CD14-positive monocyte (primary cell): ENCODE results near the gene BCOR. TPM values are rescaled to one million over a fixed set of nuclear protein-coding genes. Genes with fewer than 3 reads are reported as not detected.

Source experiments
- DNase-seq, 3 donors: peaks; one replicate each; pipeline ENCODE4 v3.0.0-alpha.2; 2011 to 2022
- H2AFZ ChIP-seq: 2 replicates; pipeline ENCODE4 v1.6.0; 2012; ENCODE audit warnings: mild to moderate bottlenecking, low read depth, low read length, inconsistent platforms; ENCODE audit not compliant: insufficient read depth, poor library complexity, severe bottlenecking
- H3K27ac ChIP-seq, 2 donors: 1 replicate in 1 of 2; 2 replicates in 1 of 2; pipeline ENCODE4 v1.5.1; 2012 to 2013; ENCODE audit warnings: low read length in 2 of 2, control low read depth in 1 of 2, inconsistent platforms in 1 of 2, low read depth in 1 of 2, mild to moderate bottlenecking in 1 of 2
- H3K27me3 ChIP-seq, 2 donors: one replicate each; pipeline versions ENCODE4 v1.6.0 to v1.6.1; 2011 to 2013; ENCODE audit warnings: low read length in 2 of 2; ENCODE audit not compliant: control insufficient read depth in 2 of 2, insufficient read depth in 2 of 2
- H3K36me3 ChIP-seq, 2 donors: replicated peaks in 1 of 2; 1 replicate in 1 of 2; 2 replicates in 1 of 2; pipeline versions ENCODE4 v1.5.1 to v1.6.1; 2012 to 2013; ENCODE audit warnings: low read length in 2 of 2, control low read depth in 1 of 2, inconsistent platforms in 1 of 2, mild to moderate bottlenecking in 1 of 2; ENCODE audit not compliant: insufficient read depth in 2 of 2, control insufficient read depth in 1 of 2
- H3K4me1 ChIP-seq, 2 donors: 1 replicate in 1 of 2; 2 replicates in 1 of 2; pipeline versions ENCODE4 v1.5.1 to v1.6.1; 2012 to 2013; ENCODE audit warnings: low read length in 2 of 2, control low read depth in 1 of 2, inconsistent platforms in 1 of 2, mild to moderate bottlenecking in 1 of 2, moderate library complexity in 1 of 2; ENCODE audit not compliant: insufficient read depth in 2 of 2, control insufficient read depth in 1 of 2
- H3K4me2 ChIP-seq: replicated peaks from 2 replicates; pipeline ENCODE3; 2012; ENCODE audit warnings: low read length, moderate library complexity, mild to moderate bottlenecking; ENCODE audit not compliant: poor library complexity, severe bottlenecking; ENCODE audit errors: extremely low read depth
- H3K4me3 ChIP-seq, 3 experiments: fragments of 200-600 bp in 1 of 3; sonication (generic) in 1 of 3; replicated peaks in 1 of 3; 1 replicate in 2 of 3; 2 replicates in 1 of 3; pipeline ENCODE4 v1.5.1; 2011 to 2013; ENCODE audit warnings: low read length in 3 of 3, mild to moderate bottlenecking in 3 of 3, control low read depth in 2 of 3, low read depth in 2 of 3, inconsistent platforms in 1 of 3, moderate library complexity in 1 of 3
- H3K79me2 ChIP-seq: 2 replicates; pipeline ENCODE4 v1.6.0; 2012; ENCODE audit warnings: mild to moderate bottlenecking, control low read depth, inconsistent platforms, low read length, moderate library complexity; ENCODE audit not compliant: insufficient read depth
- H3K9ac ChIP-seq: 2 replicates; pipeline ENCODE4 v1.6.0; 2017; ENCODE audit warnings: low read length, mild to moderate bottlenecking; ENCODE audit not compliant: insufficient read depth, poor library complexity, severe bottlenecking
- H3K9me3 ChIP-seq, 2 donors: replicated peaks in 1 of 2; 1 replicate in 1 of 2; 2 replicates in 1 of 2; pipeline versions ENCODE4 v1.5.1 to v1.6.1; 2012 to 2013; ENCODE audit warnings: low read length in 2 of 2, control low read depth in 1 of 2; ENCODE audit not compliant: control insufficient read depth in 1 of 2, insufficient read depth in 1 of 2
- H4K20me1 ChIP-seq: 2 replicates; pipeline ENCODE4 v1.6.0; 2012; ENCODE audit warnings: mild to moderate bottlenecking, low read length, control low read depth, moderate library complexity; ENCODE audit not compliant: insufficient read depth
- H3K27ac Mint-ChIP-seq, 7 donors: one replicate each; pipeline ENCODE4 v1.8.0; 2020; ENCODE audit warnings: mild to moderate bottlenecking in 7 of 7, mixed read lengths in 7 of 7, moderate library complexity in 6 of 7, inconsistent platforms in 2 of 7
- H3K27me3 Mint-ChIP-seq, 3 donors: one replicate each; pipeline ENCODE4 v1.8.0; 2021 to 2022; ENCODE audit warnings: low read depth in 3 of 3, mild to moderate bottlenecking in 3 of 3, mixed read lengths in 3 of 3, moderate library complexity in 3 of 3, inconsistent platforms in 1 of 3
- H3K36me3 Mint-ChIP-seq, 2 donors: one replicate each; pipeline ENCODE4 v1.8.0; 2020; ENCODE audit warnings: mixed read lengths in 2 of 2, inconsistent platforms in 1 of 2, mild to moderate bottlenecking in 1 of 2
- H3K4me1 Mint-ChIP-seq: one replicate; pipeline ENCODE4 v1.8.0; 2020; ENCODE audit warnings: mild to moderate bottlenecking, mixed read lengths
- H3K4me3 Mint-ChIP-seq, 2 donors: one replicate each; pipeline ENCODE4 v1.8.0; 2020; ENCODE audit warnings: mild to moderate bottlenecking in 2 of 2, mixed read lengths in 2 of 2, moderate library complexity in 1 of 2
- H3K9me3 Mint-ChIP-seq, 7 donors: one replicate each; pipeline ENCODE4 v1.8.0; 2020 to 2022; ENCODE audit warnings: mixed read lengths in 7 of 7, mild to moderate bottlenecking in 6 of 7, moderate library complexity in 6 of 7, inconsistent platforms in 2 of 7
- CTCF ChIP-seq: fragments of 200-600 bp; IDR thresholded peaks from one replicate; pipeline ENCODE4 v1.8.0; 2022; ENCODE audit warnings: antibody characterized with exemption, mild to moderate bottlenecking
- WGBS: methylation state at CpG from one replicate; pipeline ENCODE4 v1.1.5; 2013; ENCODE audit warnings: missing lambda C conversion rate; ENCODE audit not compliant: insufficient coverage; 5-methylcytosine and 5-hydroxymethylcytosine counted together
- intact Hi-C, 2 donors: fragments of 100-400 bp; cut with micrococcal nuclease; formaldehyde crosslinking; loops; one replicate each; pipeline versions ENCODE4 v1.15.0 to v1.15.1; 2023
- polyA plus RNA-seq, 3 donors: library from polyadenylated mRNA; depleted of rRNA in 1 of 3; unstranded in 2 of 3; stranded (reverse) in 1 of 3; fragments of 300-500 nt in 2 of 3; fragments of >200 nt in 1 of 3; fragmentation: Illumina TruSeq in 2 of 3; gene quantifications; 1 replicate in 2 of 3; 2 replicates in 1 of 3; pipeline ENCODE4 v1.2.3, GENCODE V29; 2012 to 2021

Gene BCOR
- polyA plus RNA-seq, 3 donors, result 1.1 to 8.2 (median 2.6) TPM

- Mint-ChIP-seq H3K4me3 (no peak overlapping the region), H3K9me3 (peaks cover 0 to 35% (median 13%) of the 10 kb centered on the region in 7 donors), H3K27ac (no peak overlapping the region), H3K36me3 (no peaks in the 10 kb centered on the region), H3K27me3 (peaks cover under 1 to 25% (median 2%) of the 10 kb centered on the region in 3 donors), H3K4me1 (peaks cover 6% of the 10 kb centered on the region)
- Histone ChIP-seq H3K9ac (no peak overlapping the region), H4K20me1 (no peaks in the 10 kb centered on the region), H3K4me1 (peaks cover 13 to 15% of the 10 kb centered on the region in 2 donors), H3K4me3 (no peak overlapping the region), H3K9me3 (peaks cover 11 to 14% of the 10 kb centered on the region in 2 donors), H3K27ac (no peak overlapping the region), H3K36me3 (no peaks in the 10 kb centered on the region), H3K4me2 (no peak overlapping the region), H3K79me2 (no peaks in the 10 kb centered on the region), H3K27me3 (no peaks in the 10 kb centered on the region), H2AFZ (no peak overlapping the region)
- intact Hi-C loops, result loop anchor here in 1 of 2 donors (10.0 kb wide), 2 partner anchors 67 to 157 kb away; no protein-coding TSS in a partner anchor
- WGBS, result no CpG with 5 or more reads among the region's 5 CpGs
- no peak for TF ChIP-seq CTCF
- DNase-seq, result no peak
These were observed 79.7 kb downstream of the BCOR start for GRCh38 chrX:40018041-40018440.

GRCh38 chrX:40016749-40017148, 81.0 kb downstream of the BCOR start:
- H3K9ac ChIP-seq, result no peak overlapping the region
- H3K27me3 ChIP-seq, result peaks cover 6 to 10% of the 10 kb centered on the region in 2 donors
- no peak overlapping the region for H3K27ac Mint-ChIP-seq
- H4K20me1 ChIP-seq, result no peaks in the 10 kb centered on the region
- H3K27ac ChIP-seq, result no peak overlapping the region
- H3K9me3 Mint-ChIP-seq, result peaks cover 0 to 41% (median 22%) of the 10 kb centered on the region in 7 donors
- peaks cover 11 to 38% (median 14%) of the 10 kb centered on the region in 3 donors for H3K27me3 Mint-ChIP-seq
- no CpG with 5 or more reads among the region's 2 CpGs for WGBS
- H3K36me3 ChIP-seq, result no peaks in the 10 kb centered on the region
- DNase-seq, result peak in 1 of 3 donors; percentile 5
- H3K4me1 ChIP-seq, result peaks cover 23 to 24% of the 10 kb centered on the region in 2 donors
- H3K4me1 Mint-ChIP-seq, result peaks cover 10% of the 10 kb centered on the region
- no peak overlapping the region for H3K4me3 Mint-ChIP-seq
- H3K4me3 ChIP-seq, result no peak overlapping the region
- H3K79me2 ChIP-seq, result no peaks in the 10 kb centered on the region
- TF ChIP-seq CTCF, result no peak
- intact Hi-C loops, result loop anchor here in 1 of 2 donors (10.0 kb wide), 2 partner anchors 68 to 158 kb away; no protein-coding TSS in a partner anchor
- H3K4me2 ChIP-seq, result no peak overlapping the region
- peaks cover 2% of the 10 kb centered on the region in 2 donors for H3K36me3 Mint-ChIP-seq
- H2AFZ ChIP-seq, result no peak overlapping the region
- peaks cover 11 to 14% of the 10 kb centered on the region in 2 donors for H3K9me3 ChIP-seq
